CD4-positive, alpha-beta T cell (primary cell): Measurements from ENCODE around the gene ZNF366. TPM values are rescaled to one million over a fixed set of nuclear protein-coding genes. Genes with fewer than 3 reads are reported as not detected.

Experiments used
- ATAC-seq: fragments of 200-7000 bp; cut with Tn5 transposase; one replicate; pipeline ENCODE4 v1.10.0; 2022; ENCODE audit warnings: mild to moderate bottlenecking; ENCODE audit not compliant: poor library complexity
- CTCF ChIA-PET: fragments of 350-600 bp; sonication (Branson Sonifier 250); formaldehyde crosslinking; loops from one replicate; lab custom pipeline; 2021; ENCODE audit warnings: antibody characterized with exemption, inconsistent platforms; lab: Charles Lee
- POLR2A ChIA-PET: fragments of 350-600 bp; sonication (Branson Sonifier 250); formaldehyde crosslinking; loops from one replicate; lab custom pipeline; 2021; ENCODE audit warnings: antibody characterized with exemption, inconsistent platforms; lab: Charles Lee
- DNase-seq, 14 experiments: peaks; one replicate each; pipeline ENCODE4 v3.0.0-alpha.2; 2013 to 2020; ENCODE audit warnings: mixed read lengths in 2 of 14
- H3K27ac ChIP-seq, 2 donors: one replicate each; pipeline versions ENCODE4 v1.5.1 to v1.7.0; 2013; ENCODE audit warnings: low read length in 2 of 2, low read depth in 1 of 2, mild to moderate bottlenecking in 1 of 2
- H3K27me3 ChIP-seq, 2 experiments: 1 replicate in 1 of 2; 2 replicates in 1 of 2; pipeline versions ENCODE4 v1.6.1 to v1.7.0; 2013; ENCODE audit warnings: low read length in 2 of 2, control low read depth in 1 of 2, mild to moderate bottlenecking in 1 of 2, moderate library complexity in 1 of 2; ENCODE audit not compliant: insufficient read depth in 2 of 2, control insufficient read depth in 1 of 2
- H3K36me3 ChIP-seq: one replicate; pipeline ENCODE4 v1.6.1; 2013; ENCODE audit warnings: low read length, control low read depth; ENCODE audit not compliant: insufficient read depth
- H3K4me1 ChIP-seq: one replicate; pipeline ENCODE4 v1.6.1; 2013; ENCODE audit warnings: low read length, control low read depth; ENCODE audit not compliant: insufficient read depth
- H3K4me3 ChIP-seq: one replicate; pipeline ENCODE4 v1.5.1; 2013; ENCODE audit warnings: mild to moderate bottlenecking, low read length, moderate library complexity
- H3K9me3 ChIP-seq, 2 experiments: 1 replicate in 1 of 2; 2 replicates in 1 of 2; pipeline versions ENCODE4 v1.6.1 to v1.7.0; 2013; ENCODE audit warnings: low read length in 2 of 2, mild to moderate bottlenecking in 2 of 2, control low read depth in 1 of 2, moderate library complexity in 1 of 2; ENCODE audit not compliant: control insufficient read depth in 1 of 2, insufficient read depth in 1 of 2
- H3K27ac Mint-ChIP-seq: one replicate; pipeline ENCODE4 v1.8.0; 2020; ENCODE audit warnings: mixed read lengths
- H3K27me3 Mint-ChIP-seq: one replicate; pipeline ENCODE4 v1.8.0; 2021; ENCODE audit warnings: mixed read lengths
- H3K36me3 Mint-ChIP-seq: one replicate; pipeline ENCODE4 v1.8.0; 2021; ENCODE audit warnings: low read depth, mixed read lengths
- H3K4me1 Mint-ChIP-seq: one replicate; pipeline ENCODE4 v1.8.0; 2021; ENCODE audit warnings: low read depth, mixed read lengths
- H3K4me3 Mint-ChIP-seq: one replicate; pipeline ENCODE4 v1.8.0; 2020; ENCODE audit warnings: mild to moderate bottlenecking, mixed read lengths
- H3K9me3 Mint-ChIP-seq: one replicate; pipeline ENCODE4 v1.8.0; 2020; ENCODE audit warnings: mixed read lengths
- CTCF ChIP-seq: fragments of 200-600 bp; IDR thresholded peaks from one replicate; pipeline ENCODE4 v1.8.0; 2022; ENCODE audit warnings: antibody characterized with exemption, mild to moderate bottlenecking
- intact Hi-C, 2 experiments: fragments of 100-400 bp; cut with DNase I in 1 of 2; cut with micrococcal nuclease in 1 of 2; formaldehyde crosslinking; loops; one replicate each; pipeline versions ENCODE4 v1.15.1 to v1.9.0; 2023 to 2025; cut with DNase I, micrococcal nuclease
- polyA plus RNA-seq, 2 donors: library from polyadenylated mRNA; unstranded; fragments of 120-200 nt; gene quantifications; one replicate each; pipeline ENCODE4 v1.2.1, GENCODE V29; 2013
- total RNA-seq, 174 experiments: library from RNA in 2 of 174; stranded (reverse) in 2 of 174; gene quantifications; one replicate each; pipeline ENCODE4 v1.2.3 and lab custom pipeline; 2021 to 2026

ZNF366 gene
- total RNA-seq, result under 1 TPM; 0.06 to 0.14 TPM
- polyA plus RNA-seq (2013, experiment 1 of 2), result 0.52 TPM
- 0.34 TPM for polyA plus RNA-seq (2013, experiment 2 of 2)
- 0 to 10.6 (median 0.34) reads per million in 172 experiments for total RNA-seq (lab: John Stamatoyannopoulos, UW)

GRCh38 chr5:72507231-72507906, at the start of gene ZNF366:
TSS of gene ZNF366 (minus strand) at chr5:72507410. CDS start at chr5:72461496, 45,914 bp downstream.
- peaks cover 0 to 4% of the 10 kb centered on the region in 2 experiments for H3K9me3 ChIP-seq
- H3K27ac Mint-ChIP-seq, result no peak within 1 kb of the TSS
- ATAC-seq (no peak), DNase-seq (no peak)
- no peak for TF ChIP-seq CTCF
- ChIA-PET CTCF (no interaction called here), POLR2A (no interaction called here)
- H3K4me3 ChIP-seq, result no peak within 1 kb of the TSS
- H3K27me3 ChIP-seq, result peaks cover 0 to 4% of the 10 kb centered on the region in 2 experiments
- H3K4me1 Mint-ChIP-seq, result no peaks in the 10 kb centered on the region
- H3K27me3 Mint-ChIP-seq, result peaks cover 44% of the 10 kb centered on the region
- H3K36me3 ChIP-seq, result no peaks in the 10 kb centered on the region
- no peak within 1 kb of the TSS for H3K4me3 Mint-ChIP-seq
- H3K36me3 Mint-ChIP-seq, result no peaks in the 10 kb centered on the region
- no peaks in the 10 kb centered on the region for H3K9me3 Mint-ChIP-seq
- intact Hi-C loops, result no loop called here
- no peak within 1 kb of the TSS for H3K27ac ChIP-seq
- H3K4me1 ChIP-seq, result no peaks in the 10 kb centered on the region

GRCh38 chr5:72556351-72557166, 49.3 kb upstream of the ZNF366 start:
- ATAC-seq (peak; percentile 41), DNase-seq (peak in 6 of 14 experiments; percentile 0 to 38 (median 16))
- Histone ChIP-seq H3K4me3 (peak overlapping the region; percentile 41), H3K27me3 (peaks cover 11 to 21% of the 10 kb centered on the region in 2 experiments), H3K9me3 (peaks cover 0 to 4% of the 10 kb centered on the region in 2 experiments), H3K36me3 (no peaks in the 10 kb centered on the region), H3K27ac (no peak overlapping the region), H3K4me1 (peaks cover 8% of the 10 kb centered on the region)
- peak overlapping the region; percentile 77 for H3K4me3 Mint-ChIP-seq
- peaks cover 10% of the 10 kb centered on the region for H3K4me1 Mint-ChIP-seq
- H3K27ac Mint-ChIP-seq, result no peak overlapping the region
- no peak for TF ChIP-seq CTCF
- CTCF ChIA-PET, result no interaction called here
- intact Hi-C loops, result no loop called here
- POLR2A ChIA-PET, result no interaction called here
- H3K36me3 Mint-ChIP-seq, result no peaks in the 10 kb centered on the region
- H3K9me3 Mint-ChIP-seq, result no peaks in the 10 kb centered on the region
- peaks cover 60% of the 10 kb centered on the region for H3K27me3 Mint-ChIP-seq

GRCh38 chr5:72555871-72556270, 48.7 kb upstream of the ZNF366 start:
- Mint-ChIP-seq H3K36me3 (no peaks in the 10 kb centered on the region), H3K27me3 (peaks cover 57% of the 10 kb centered on the region), H3K4me1 (peaks cover 10% of the 10 kb centered on the region), H3K9me3 (no peaks in the 10 kb centered on the region), H3K27ac (no peak overlapping the region), H3K4me3 (peak overlapping the region; percentile 77)
- Histone ChIP-seq H3K27me3 (peaks cover 11 to 21% of the 10 kb centered on the region in 2 experiments), H3K9me3 (peaks cover 0 to 4% of the 10 kb centered on the region in 2 experiments), H3K4me1 (peaks cover 8% of the 10 kb centered on the region), H3K27ac (no peak overlapping the region), H3K4me3 (no peak overlapping the region), H3K36me3 (no peaks in the 10 kb centered on the region)
- DNase-seq, result no peak
- intact Hi-C loops, result no loop called here
- ChIA-PET POLR2A (no interaction called here), CTCF (no interaction called here)
- no peak for ATAC-seq
- TF ChIP-seq CTCF, result no peak
